ENCODE measurements around the gene RPL21. TPM values are rescaled to one million over a fixed set of nuclear protein-coding genes. Genes with fewer than 3 reads are reported as not detected.
A peak's percentile ranks its signal among the peaks of the same experiment; 100 is the strongest.

Gene RPL21
- total and polyA plus RNA-seq, 2 donors (not counting 1 experiment from before 2014, with no cell fraction given) = 831 to 1,841 TPM

DNA sequence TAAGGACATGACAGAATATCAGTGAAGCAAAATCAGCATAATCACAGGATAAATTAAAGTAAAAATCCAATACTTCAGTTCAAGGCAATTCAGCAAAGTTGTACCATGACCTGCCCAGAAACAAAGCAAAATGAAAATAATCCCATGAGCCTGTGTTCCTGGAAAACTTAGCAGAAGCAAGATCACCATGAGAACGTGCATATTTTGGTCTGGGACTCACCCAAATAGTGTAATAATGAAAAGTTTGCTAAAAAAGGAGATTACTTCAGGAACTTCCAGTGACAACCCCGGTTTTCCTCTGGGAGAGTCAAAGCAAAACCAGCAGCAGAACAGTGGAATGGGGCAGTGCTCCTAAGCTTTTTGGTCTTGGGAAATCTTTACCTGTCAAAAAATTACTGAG, 14.9 kb upstream of the RPL21 start:
- TF ChIP-seq, protein P1, sequence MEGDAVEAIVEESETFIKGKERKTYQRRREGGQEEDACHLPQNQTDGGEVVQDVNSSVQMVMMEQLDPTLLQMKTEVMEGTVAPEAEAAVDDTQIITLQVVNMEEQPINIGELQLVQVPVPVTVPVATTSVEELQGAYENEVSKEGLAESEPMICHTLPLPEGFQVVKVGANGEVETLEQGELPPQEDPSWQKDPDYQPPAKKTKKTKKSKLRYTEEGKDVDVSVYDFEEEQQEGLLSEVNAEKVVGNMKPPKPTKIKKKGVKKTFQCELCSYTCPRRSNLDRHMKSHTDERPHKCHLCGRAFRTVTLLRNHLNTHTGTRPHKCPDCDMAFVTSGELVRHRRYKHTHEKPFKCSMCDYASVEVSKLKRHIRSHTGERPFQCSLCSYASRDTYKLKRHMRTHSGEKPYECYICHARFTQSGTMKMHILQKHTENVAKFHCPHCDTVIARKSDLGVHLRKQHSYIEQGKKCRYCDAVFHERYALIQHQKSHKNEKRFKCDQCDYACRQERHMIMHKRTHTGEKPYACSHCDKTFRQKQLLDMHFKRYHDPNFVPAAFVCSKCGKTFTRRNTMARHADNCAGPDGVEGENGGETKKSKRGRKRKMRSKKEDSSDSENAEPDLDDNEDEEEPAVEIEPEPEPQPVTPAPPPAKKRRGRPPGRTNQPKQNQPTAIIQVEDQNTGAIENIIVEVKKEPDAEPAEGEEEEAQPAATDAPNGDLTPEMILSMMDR (conservative IDR thresholded peaks at IDR 0.05 in 1 of 2, IDR thresholded peaks at IDR 0.05 in 1 of 2; ENCODE audit: low read depth in 1 of 2, low read length in 2 of 2) = no peak
- no peak for TF ChIP-seq EZH2 (IDR thresholded peaks at IDR 0.05; ENCODE audit: low read length, missing control alignments)
- no peaks in the 10 kb centered on the region for H3K36me3 ChIP-seq (ENCODE audit: control insufficient read depth, insufficient read depth, low read length)
- no peak overlapping the region for H2AFZ ChIP-seq (ENCODE audit: low read length)
- no peaks in the 10 kb centered on the region for H4K20me1 ChIP-seq (ENCODE audit: control insufficient read depth, extremely low read depth, insufficient read depth, low read length)
- peak in 1 of 2 donors; percentile 20 for DNase-seq (ENCODE audit: low read depth in 2 of 2)
- no peaks in the 10 kb centered on the region for H3K9me3 ChIP-seq (ENCODE audit: control insufficient read depth, insufficient read depth, low read depth, low read length)
- H3K79me2 ChIP-seq (ENCODE audit: control insufficient read depth, insufficient read depth, low read length) = no peaks in the 10 kb centered on the region
- H3K27ac ChIP-seq (ENCODE audit: insufficient read depth, low read length) = no peak overlapping the region
- no peaks in the 10 kb centered on the region for H3K4me1 ChIP-seq (ENCODE audit: control insufficient read depth, extremely low read depth, insufficient read depth, low read length)
- H3K4me3 ChIP-seq (replicated peaks in 1 of 4; ENCODE audit: control extremely low read depth in 1 of 4, insufficient read depth in 1 of 4, low read depth in 3 of 4, low read length in 4 of 4) = no peak overlapping the region
- no peak overlapping the region for H3K9ac ChIP-seq (ENCODE audit: insufficient read depth, low read length)
- H3K27me3 ChIP-seq (ENCODE audit: control insufficient read depth, insufficient read depth, low read length) = no peaks in the 10 kb centered on the region
- no peak overlapping the region for H3K4me2 ChIP-seq (ENCODE audit: extremely low read depth, insufficient read depth, low read length)

DNA sequence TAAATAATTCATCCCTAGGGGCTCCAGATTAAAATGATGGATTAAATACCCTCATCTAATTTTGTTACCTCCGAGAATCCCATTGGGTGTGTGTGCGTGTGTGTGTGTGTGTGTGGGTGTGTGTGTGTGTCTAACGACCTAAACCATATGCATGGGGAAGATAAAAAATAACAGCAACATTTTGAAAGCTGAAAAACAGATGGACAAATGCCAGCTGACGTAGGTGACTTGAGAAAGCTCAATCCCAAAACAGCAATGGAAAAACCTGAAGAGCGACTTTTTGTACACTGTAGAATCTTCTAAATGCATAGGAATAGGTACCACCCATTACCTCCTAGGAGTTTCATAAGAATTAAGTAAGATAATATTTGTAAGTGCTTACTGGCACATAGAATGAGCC, 8.7 kb upstream of the RPL21 start:
- Histone ChIP-seq H3K27me3 (ENCODE audit: control insufficient read depth, insufficient read depth, low read length) (no peaks in the 10 kb centered on the region), H4K20me1 (ENCODE audit: control insufficient read depth, extremely low read depth, insufficient read depth, low read length) (no peaks in the 10 kb centered on the region), H2AFZ (ENCODE audit: low read length) (no peak overlapping the region), H3K36me3 (ENCODE audit: control insufficient read depth, insufficient read depth, low read length) (no peaks in the 10 kb centered on the region), H3K9me3 (ENCODE audit: control insufficient read depth, insufficient read depth, low read depth, low read length) (no peaks in the 10 kb centered on the region), H3K4me3 (replicated peaks in 1 of 4; ENCODE audit: control extremely low read depth in 1 of 4, insufficient read depth in 1 of 4, low read depth in 3 of 4, low read length in 4 of 4) (no peak overlapping the region), H3K79me2 (ENCODE audit: control insufficient read depth, insufficient read depth, low read length) (no peaks in the 10 kb centered on the region), H3K9ac (ENCODE audit: insufficient read depth, low read length) (no peak overlapping the region), H3K27ac (ENCODE audit: insufficient read depth, low read length) (no peak overlapping the region), H3K4me2 (ENCODE audit: extremely low read depth, insufficient read depth, low read length) (no peak overlapping the region), H3K4me1 (ENCODE audit: control insufficient read depth, extremely low read depth, insufficient read depth, low read length) (no peaks in the 10 kb centered on the region)
- no peak for TF ChIP-seq EZH2 (IDR thresholded peaks at IDR 0.05; ENCODE audit: low read length, missing control alignments)
- TF ChIP-seq, protein P1 (conservative IDR thresholded peaks at IDR 0.05 in 1 of 2, IDR thresholded peaks at IDR 0.05 in 1 of 2; ENCODE audit: low read depth in 1 of 2, low read length in 2 of 2) = no peak
- no peak for DNase-seq (ENCODE audit: low read depth in 2 of 2)

GRCh38 chr13:27245610-27246009, 5.7 kb upstream of the RPL21 start:
- Histone ChIP-seq H3K9me3 (ENCODE audit: control insufficient read depth, insufficient read depth, low read depth, low read length) (no peaks in the 10 kb centered on the region), H3K4me1 (ENCODE audit: control insufficient read depth, extremely low read depth, insufficient read depth, low read length) (no peaks in the 10 kb centered on the region), H4K20me1 (ENCODE audit: control insufficient read depth, extremely low read depth, insufficient read depth, low read length) (no peaks in the 10 kb centered on the region), H3K27me3 (ENCODE audit: control insufficient read depth, insufficient read depth, low read length) (no peaks in the 10 kb centered on the region), H2AFZ (ENCODE audit: low read length) (no peak overlapping the region), H3K4me2 (ENCODE audit: extremely low read depth, insufficient read depth, low read length) (no peak overlapping the region), H3K9ac (ENCODE audit: insufficient read depth, low read length) (no peak overlapping the region), H3K27ac (ENCODE audit: insufficient read depth, low read length) (no peak overlapping the region), H3K36me3 (ENCODE audit: control insufficient read depth, insufficient read depth, low read length) (no peaks in the 10 kb centered on the region), H3K4me3 (replicated peaks in 1 of 4; ENCODE audit: control extremely low read depth in 1 of 4, insufficient read depth in 1 of 4, low read depth in 3 of 4, low read length in 4 of 4) (no peak overlapping the region), H3K79me2 (ENCODE audit: control insufficient read depth, insufficient read depth, low read length) (no peaks in the 10 kb centered on the region)
- no peak for DNase-seq (ENCODE audit: low read depth in 2 of 2)
- TF ChIP-seq EZH2 (IDR thresholded peaks at IDR 0.05; ENCODE audit: low read length, missing control alignments) = no peak
- TF ChIP-seq, protein P1 (conservative IDR thresholded peaks at IDR 0.05 in 1 of 2, IDR thresholded peaks at IDR 0.05 in 1 of 2; ENCODE audit: low read depth in 1 of 2, low read length in 2 of 2) = no peak

Data from fibroblast of lung (primary cell).